ENCODE measurements around the gene SURF4.

Gene SURF4

GRCh38 chr9:133404454-133405002 is 28.7 kb upstream of the SURF4 start:
- Histone ChIP-seq H3K4me3 (replicated peaks; ENCODE audit: insufficient read depth, low read length) (no peak overlapping the region), H3K27me3 (ENCODE audit: insufficient read depth, poor library complexity, severe bottlenecking) (no peaks in the 10 kb centered on the region), H3K27ac (replicated peaks) (no peak overlapping the region)
- TF ChIP-seq POLR2AphosphoS5 (IDR thresholded peaks at IDR 0.05; ENCODE audit: low read depth), result peak; percentile 55; the same call in 1 of the 2 replicates
- TF ChIP-seq SPI1 (IDR thresholded peaks at IDR 0.05; ENCODE audit: borderline replicate concordance, low read depth), result no peak
- TF ChIP-seq GABPA (IDR thresholded peaks at IDR 0.05; ENCODE audit: low read depth), result no peak
- no peak for TF ChIP-seq CTCF (IDR thresholded peaks at IDR 0.05; ENCODE audit: insufficient read depth, low read length)
- TF ChIP-seq, protein P1, sequence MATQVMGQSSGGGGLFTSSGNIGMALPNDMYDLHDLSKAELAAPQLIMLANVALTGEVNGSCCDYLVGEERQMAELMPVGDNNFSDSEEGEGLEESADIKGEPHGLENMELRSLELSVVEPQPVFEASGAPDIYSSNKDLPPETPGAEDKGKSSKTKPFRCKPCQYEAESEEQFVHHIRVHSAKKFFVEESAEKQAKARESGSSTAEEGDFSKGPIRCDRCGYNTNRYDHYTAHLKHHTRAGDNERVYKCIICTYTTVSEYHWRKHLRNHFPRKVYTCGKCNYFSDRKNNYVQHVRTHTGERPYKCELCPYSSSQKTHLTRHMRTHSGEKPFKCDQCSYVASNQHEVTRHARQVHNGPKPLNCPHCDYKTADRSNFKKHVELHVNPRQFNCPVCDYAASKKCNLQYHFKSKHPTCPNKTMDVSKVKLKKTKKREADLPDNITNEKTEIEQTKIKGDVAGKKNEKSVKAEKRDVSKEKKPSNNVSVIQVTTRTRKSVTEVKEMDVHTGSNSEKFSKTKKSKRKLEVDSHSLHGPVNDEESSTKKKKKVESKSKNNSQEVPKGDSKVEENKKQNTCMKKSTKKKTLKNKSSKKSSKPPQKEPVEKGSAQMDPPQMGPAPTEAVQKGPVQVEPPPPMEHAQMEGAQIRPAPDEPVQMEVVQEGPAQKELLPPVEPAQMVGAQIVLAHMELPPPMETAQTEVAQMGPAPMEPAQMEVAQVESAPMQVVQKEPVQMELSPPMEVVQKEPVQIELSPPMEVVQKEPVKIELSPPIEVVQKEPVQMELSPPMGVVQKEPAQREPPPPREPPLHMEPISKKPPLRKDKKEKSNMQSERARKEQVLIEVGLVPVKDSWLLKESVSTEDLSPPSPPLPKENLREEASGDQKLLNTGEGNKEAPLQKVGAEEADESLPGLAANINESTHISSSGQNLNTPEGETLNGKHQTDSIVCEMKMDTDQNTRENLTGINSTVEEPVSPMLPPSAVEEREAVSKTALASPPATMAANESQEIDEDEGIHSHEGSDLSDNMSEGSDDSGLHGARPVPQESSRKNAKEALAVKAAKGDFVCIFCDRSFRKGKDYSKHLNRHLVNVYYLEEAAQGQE (IDR thresholded peaks at IDR 0.05; ENCODE audit: insufficient replicate concordance, low read depth), result no peak
- no peak for DNase-seq (ENCODE audit: low read depth in 1 of 2, low spot score in 1 of 2)

- H3K4me3 ChIP-seq (replicated peaks; ENCODE audit: insufficient read depth, low read length), result no peak overlapping the region
- no peak overlapping the region for H3K27ac ChIP-seq (replicated peaks)
- no peaks in the 10 kb centered on the region for H3K27me3 ChIP-seq (ENCODE audit: insufficient read depth, poor library complexity, severe bottlenecking)
- DNase-seq (ENCODE audit: low read depth in 1 of 2, low spot score in 1 of 2), result peak in 1 of 2 experiments; percentile 57
- TF ChIP-seq, protein P1 (IDR thresholded peaks at IDR 0.05; ENCODE audit: insufficient replicate concordance, low read depth), result no peak
- TF ChIP-seq SPI1 (IDR thresholded peaks at IDR 0.05; ENCODE audit: borderline replicate concordance, low read depth) (no peak), POLR2AphosphoS5 (IDR thresholded peaks at IDR 0.05; ENCODE audit: low read depth) (no peak), GABPA (IDR thresholded peaks at IDR 0.05; ENCODE audit: low read depth) (no peak), CTCF (IDR thresholded peaks at IDR 0.05; ENCODE audit: insufficient read depth, low read length) (peak; percentile 49)
Measured at GRCh38 chr9:133403766-133404453, 28.1 kb upstream of the SURF4 start.

DNA sequence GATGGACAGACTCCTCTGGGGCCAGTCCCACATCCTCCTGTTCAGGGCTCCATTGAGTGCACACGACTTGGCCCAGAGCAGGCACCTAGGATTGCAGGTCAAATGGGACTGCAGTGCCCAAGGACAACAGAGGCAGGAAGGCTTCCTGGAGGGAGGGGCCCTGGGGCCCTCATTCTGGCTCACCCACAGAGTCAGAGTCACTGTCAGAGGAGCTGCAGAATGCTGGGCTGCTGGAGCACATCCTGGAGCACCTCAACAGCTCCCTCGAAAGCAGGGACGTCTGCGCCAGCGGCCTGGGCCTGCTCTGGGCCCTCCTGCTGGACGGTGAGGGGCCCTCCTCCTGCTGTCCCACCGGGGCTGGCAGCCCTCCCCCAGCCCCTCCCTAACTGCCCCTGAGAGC is 26.8 kb upstream of the SURF4 start:
- no peak for TF ChIP-seq GABPA (IDR thresholded peaks at IDR 0.05; ENCODE audit: low read depth)
- TF ChIP-seq CTCF (IDR thresholded peaks at IDR 0.05; ENCODE audit: insufficient read depth, low read length), result no peak
- TF ChIP-seq POLR2AphosphoS5 (IDR thresholded peaks at IDR 0.05; ENCODE audit: low read depth), result no peak
- no peak for TF ChIP-seq SPI1 (IDR thresholded peaks at IDR 0.05; ENCODE audit: borderline replicate concordance, low read depth)
- TF ChIP-seq, protein P1 (IDR thresholded peaks at IDR 0.05; ENCODE audit: insufficient replicate concordance, low read depth), result no peak
- no peak overlapping the region for H3K27ac ChIP-seq (replicated peaks)
- no peak overlapping the region for H3K4me3 ChIP-seq (replicated peaks; ENCODE audit: insufficient read depth, low read length)
- no peak for DNase-seq (ENCODE audit: low read depth in 1 of 2, low spot score in 1 of 2)
- H3K27me3 ChIP-seq (ENCODE audit: insufficient read depth, poor library complexity, severe bottlenecking), result no peaks in the 10 kb centered on the region

Measured in HL-60 (cell line).